Esophagus squamous epithelium (tissue), 5 donors: ENCODE results near the gene MROH2A. TPM values are rescaled to one million over a fixed set of nuclear protein-coding genes. Genes with fewer than 3 reads are reported as not detected.

Source experiments
- DNase-seq: peaks from one replicate; lab custom pipeline; 2025; lab: John Stamatoyannopoulos, UW
- H3K27ac ChIP-seq, 4 donors: fragments of 200-600 bp; sonication (generic); one replicate each; pipeline ENCODE4 v1.5.1; 2016 to 2019; ENCODE audit warnings: mild to moderate bottlenecking in 1 of 4
- H3K27me3 ChIP-seq, 4 donors: fragments of 200-600 bp; sonication (generic); 1 replicate in 3 of 4; 2 replicates in 1 of 4; pipeline versions ENCODE4 v1.5.1 to v1.6.0; 2017 to 2021; ENCODE audit warnings: antibody characterized with exemption in 1 of 4
- H3K36me3 ChIP-seq, 3 donors: fragments of 200-600 bp; sonication (generic); one replicate each; pipeline ENCODE4 v1.5.1; 2016 to 2019
- H3K4me1 ChIP-seq, 3 donors: fragments of 200-600 bp; sonication (generic); one replicate each; pipeline ENCODE4 v1.5.1; 2017 to 2019
- H3K4me3 ChIP-seq, 4 donors: fragments of 200-600 bp; sonication (generic); 1 replicate in 3 of 4; 2 replicates in 1 of 4; pipeline ENCODE4 v1.5.1; 2016 to 2019; ENCODE audit warnings: mild to moderate bottlenecking in 2 of 4, moderate library complexity in 1 of 4
- H3K9me3 ChIP-seq, 3 donors: fragments of 200-600 bp; sonication (generic); one replicate each; pipeline ENCODE4 v1.5.1; 2016 to 2019
- CTCF ChIP-seq, 6 experiments: fragments of 450-650 bp in 4 of 6; fragments of 200-600 bp in 2 of 6; sonication (generic) in 2 of 6; IDR thresholded peaks; one replicate each; pipeline ENCODE4 v1.5.1; 2016 to 2019; ENCODE audit warnings: antibody characterized with exemption in 6 of 6, mild to moderate bottlenecking in 4 of 6, moderate library complexity in 4 of 6
- POLR2A ChIP-seq, 4 donors: fragments of 450-650 bp; IDR thresholded peaks; one replicate each; pipeline ENCODE4 v1.6.1; 2017; ENCODE audit warnings: antibody characterized with exemption in 4 of 4, mild to moderate bottlenecking in 4 of 4, moderate library complexity in 3 of 4
- WGBS, 2 donors: methylation state at CpG; one replicate each; pipeline ENCODE4 v1.1.5; 2018; 5-methylcytosine and 5-hydroxymethylcytosine counted together
- intact Hi-C: fragments of 100-400 bp; cut with DNase I; formaldehyde crosslinking; loops from one replicate; pipeline ENCODE4 v1.15.0; 2022
- total RNA-seq, 4 donors: library from RNA; depleted of rRNA; stranded (reverse); fragments of >200 nt; gene quantifications; one replicate each; pipeline ENCODE4 v1.1.0, GENCODE V29; 2016
- donor health status: DM: yes; HTN: yes; CAD: no.

MROH2A gene
- total RNA-seq, 4 donors from 2014 or later: under 0.01 to 2.1 (median 0.57) TPM

DNA sequence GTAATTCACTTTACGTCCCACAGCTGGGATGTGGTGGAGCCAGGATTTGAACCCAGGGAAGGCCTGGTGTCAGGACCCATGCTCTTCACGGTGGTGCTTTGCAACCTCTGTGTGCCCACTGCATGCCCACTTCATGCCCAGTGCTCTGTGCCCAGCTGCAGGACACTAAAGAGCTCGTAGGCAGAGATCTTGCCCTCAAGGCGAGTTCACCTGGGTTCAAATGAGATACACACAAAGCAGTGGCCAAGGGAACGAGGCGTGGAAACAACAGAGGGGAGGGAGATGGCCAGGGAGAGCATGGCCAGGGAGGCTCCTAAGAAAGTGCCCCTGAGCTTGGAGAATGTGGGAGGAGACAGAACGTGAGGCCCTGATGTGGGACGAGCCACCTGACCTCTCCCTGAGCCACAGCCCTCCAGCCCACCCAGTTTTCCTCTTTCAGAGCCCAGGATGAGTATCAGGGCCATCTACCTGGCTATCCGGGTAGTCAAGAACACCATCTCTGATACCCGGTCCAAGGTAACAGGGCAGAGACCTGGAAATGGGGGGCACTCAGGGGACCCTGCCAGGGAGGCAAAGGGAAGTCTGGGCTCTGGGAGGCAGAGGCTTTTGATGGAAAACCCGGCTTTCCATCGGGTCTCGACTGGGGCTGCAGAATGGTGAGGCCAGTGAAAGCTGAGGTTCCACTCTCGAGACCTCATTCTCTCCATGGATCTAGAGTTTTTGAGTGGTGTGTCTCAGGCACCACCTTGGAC is 20.4 kb downstream of the MROH2A start:
- Histone ChIP-seq H3K4me3 (no peak overlapping the region), H3K9me3 (no peaks in the 10 kb centered on the region), H3K27ac (no peak overlapping the region), H3K27me3 (peaks cover 0 to 10% (median 0%) of the 10 kb centered on the region in 4 donors), H3K36me3 (no peaks in the 10 kb centered on the region), H3K4me1 (no peaks in the 10 kb centered on the region)
- TF ChIP-seq CTCF (IDR thresholded peaks at IDR 0.05) (no peak), POLR2A (IDR thresholded peaks at IDR 0.05) (no peak)
- intact Hi-C loops: no loop called here
- 74 to 82% methylated on average over 6 to 7 of the region's 14 CpGs for WGBS, 2 donors
- no peak for DNase-seq

GRCh38 chr2:233799087-233799665 is 21.0 kb downstream of the MROH2A start:
- Histone ChIP-seq H3K4me1 (no peaks in the 10 kb centered on the region), H3K36me3 (no peaks in the 10 kb centered on the region), H3K27me3 (peaks cover 0 to 15% (median 0%) of the 10 kb centered on the region in 4 donors), H3K4me3 (no peak overlapping the region), H3K9me3 (no peaks in the 10 kb centered on the region), H3K27ac (no peak overlapping the region)
- TF ChIP-seq CTCF (IDR thresholded peaks at IDR 0.05) (no peak), POLR2A (IDR thresholded peaks at IDR 0.05) (no peak)
- 64 to 70% methylated on average over 7 of the region's 7 CpGs for WGBS, 2 donors
- no peak for DNase-seq
- intact Hi-C loops: no loop called here

DNA sequence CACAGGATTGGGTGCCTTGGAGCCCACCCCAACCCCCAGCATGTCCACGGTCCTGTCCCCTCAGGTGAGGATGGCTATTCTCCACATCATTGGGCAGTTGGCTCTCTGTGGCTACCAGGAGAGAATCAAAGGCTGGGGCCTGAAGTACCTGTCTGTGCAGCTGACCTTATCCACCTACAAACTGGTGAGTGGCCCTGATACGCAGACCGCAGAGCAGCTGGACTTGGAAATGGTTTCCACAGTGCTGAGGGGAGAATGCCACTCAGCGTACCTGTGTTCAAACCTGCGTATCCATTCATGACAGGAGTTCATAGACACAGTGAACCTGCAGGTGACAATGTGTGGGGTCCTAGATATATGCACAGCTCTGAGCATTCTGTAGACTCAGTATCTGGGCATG is 21.6 kb downstream of the MROH2A start:
- intact Hi-C loops: no loop called here
- 45 to 82% methylated on average over 4 to 5 of the region's 5 CpGs for WGBS, 2 donors
- TF ChIP-seq CTCF (IDR thresholded peaks at IDR 0.05): no peak
- no peak for TF ChIP-seq POLR2A (IDR thresholded peaks at IDR 0.05)

DNA sequence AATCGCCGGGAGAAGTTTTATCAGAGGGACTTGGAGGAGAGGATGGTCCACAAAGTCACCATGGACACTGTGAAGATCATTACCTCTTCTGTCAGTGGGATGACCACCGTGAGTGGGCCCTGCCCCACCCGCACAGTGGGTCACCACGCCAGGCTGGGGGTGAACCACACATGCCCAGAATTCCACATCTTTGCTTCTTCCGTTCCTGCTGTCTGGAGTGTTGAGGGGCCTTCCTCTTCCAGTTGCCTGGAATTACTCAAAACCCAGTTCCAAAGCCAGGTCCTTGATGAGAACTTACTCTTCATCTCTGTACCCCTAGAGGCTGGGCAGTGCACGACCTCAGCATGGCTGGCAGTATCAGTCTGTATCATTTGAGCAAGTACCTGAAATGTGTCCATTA is 22.1 kb downstream of the MROH2A start:
- Histone ChIP-seq H3K27ac (no peak overlapping the region), H3K9me3 (no peaks in the 10 kb centered on the region), H3K27me3 (peaks cover 0 to 23% (median 0%) of the 10 kb centered on the region in 4 donors), H3K4me1 (no peaks in the 10 kb centered on the region), H3K4me3 (no peak overlapping the region), H3K36me3 (no peaks in the 10 kb centered on the region)
- intact Hi-C loops: no loop called here
- no peak for TF ChIP-seq CTCF (IDR thresholded peaks at IDR 0.05)
- no peak for TF ChIP-seq POLR2A (IDR thresholded peaks at IDR 0.05)
- no peak for DNase-seq
- WGBS, 2 donors: 72 to 79% methylated on average over 5 to 7 of the region's 7 CpGs

More for the DNA sequence above, 21.6 kb downstream of the MROH2A start:
- Histone ChIP-seq H3K27ac (no peak overlapping the region), H3K27me3 (peaks cover 0 to 20% (median 0%) of the 10 kb centered on the region in 4 donors), H3K4me3 (no peak overlapping the region), H3K4me1 (no peaks in the 10 kb centered on the region), H3K36me3 (no peaks in the 10 kb centered on the region), H3K9me3 (no peaks in the 10 kb centered on the region)
- no peak for DNase-seq
